Mucosa of descending colon (tissue), 3 donors: ENCODE results near the gene SCAF8. TPM values are rescaled to one million over a fixed set of nuclear protein-coding genes. Genes with fewer than 3 reads are reported as not detected.

Experiments used
- ATAC-seq: fragments of 200-7000 bp; cut with Tn5 transposase; one replicate; pipeline ENCODE4 v1.9.1; 2020; ENCODE audit warnings: mild to moderate bottlenecking, moderate library complexity
- DNase-seq, 3 donors: peaks; one replicate each; pipeline ENCODE4 v3.0.0-alpha.2; 2020
- H3K36me3 ChIP-seq: fragments of 200-600 bp; one replicate; pipeline ENCODE4 v1.8.0; 2021; ENCODE audit warnings: low read depth, mild to moderate bottlenecking
- H3K4me1 ChIP-seq: fragments of 200-600 bp; one replicate; pipeline ENCODE4 v1.8.0; 2021; ENCODE audit warnings: low read depth, mild to moderate bottlenecking
- H3K4me3 ChIP-seq: fragments of 200-600 bp; one replicate; pipeline ENCODE4 v1.8.0; 2021; ENCODE audit warnings: mild to moderate bottlenecking
- H3K9me3 ChIP-seq: fragments of 200-600 bp; one replicate; pipeline ENCODE4 v1.8.0; 2021; ENCODE audit warnings: mild to moderate bottlenecking
- intact Hi-C, 2 donors: fragments of 100-400 bp; cut with DNase I in 1 of 2; cut with micrococcal nuclease in 1 of 2; formaldehyde crosslinking; loops; one replicate each; pipeline versions ENCODE4 v1.11.0 to v1.11.1; 2022; cut with DNase I, micrococcal nuclease
- total RNA-seq, 3 donors: library from RNA; stranded (reverse); fragmentation: NEBNext Ultra II Directional in 2 of 3; extraction: Animal tissue kit (Norgen Biotek cat#: 25700) in 2 of 3; gene quantifications; one replicate each; pipeline versions ENCODE4 v1.2.1 to v1.2.4, GENCODE V29; 2021 to 2023
- TF ChIP-seq, protein P1 (sequence below): fragments of 200-600 bp; IDR thresholded peaks from one replicate; pipeline ENCODE4 v1.8.0; 2022; ENCODE audit warnings: antibody characterized with exemption, mild to moderate bottlenecking
- donor health status: DM: no; HTN: no; CAD: no; lungs with moderate emphysema.
- donor health status: DM: no; HTN: no; CAD: no.
- donor health status: DM: no; HTN: yes; CAD: no.

The SCAF8 gene
- total RNA-seq, 3 donors from 2014 or later, result 36.4 to 48.6 (median 45.0) TPM

DNA sequence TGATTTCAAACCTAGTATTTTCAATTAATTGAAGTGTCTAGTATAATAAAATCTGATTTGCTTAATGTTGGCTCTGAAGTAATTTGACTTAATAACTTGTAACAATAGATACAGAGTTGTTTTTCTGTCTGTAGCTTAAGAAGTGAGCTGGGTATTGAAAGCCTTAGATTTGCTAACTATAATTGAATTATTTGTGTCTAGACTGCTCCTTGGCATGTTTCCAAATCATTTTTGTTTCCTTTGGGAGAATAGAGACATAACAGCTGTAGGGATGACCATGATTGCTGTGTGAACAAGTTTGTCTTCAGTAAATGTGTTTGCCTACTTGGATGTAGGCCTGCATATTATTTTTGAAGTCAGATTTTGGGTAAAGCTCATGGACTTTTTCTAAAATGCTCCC lies 115.4 kb downstream of the SCAF8 start:
- intact Hi-C loops, result no loop called here
- TF ChIP-seq, protein P1, sequence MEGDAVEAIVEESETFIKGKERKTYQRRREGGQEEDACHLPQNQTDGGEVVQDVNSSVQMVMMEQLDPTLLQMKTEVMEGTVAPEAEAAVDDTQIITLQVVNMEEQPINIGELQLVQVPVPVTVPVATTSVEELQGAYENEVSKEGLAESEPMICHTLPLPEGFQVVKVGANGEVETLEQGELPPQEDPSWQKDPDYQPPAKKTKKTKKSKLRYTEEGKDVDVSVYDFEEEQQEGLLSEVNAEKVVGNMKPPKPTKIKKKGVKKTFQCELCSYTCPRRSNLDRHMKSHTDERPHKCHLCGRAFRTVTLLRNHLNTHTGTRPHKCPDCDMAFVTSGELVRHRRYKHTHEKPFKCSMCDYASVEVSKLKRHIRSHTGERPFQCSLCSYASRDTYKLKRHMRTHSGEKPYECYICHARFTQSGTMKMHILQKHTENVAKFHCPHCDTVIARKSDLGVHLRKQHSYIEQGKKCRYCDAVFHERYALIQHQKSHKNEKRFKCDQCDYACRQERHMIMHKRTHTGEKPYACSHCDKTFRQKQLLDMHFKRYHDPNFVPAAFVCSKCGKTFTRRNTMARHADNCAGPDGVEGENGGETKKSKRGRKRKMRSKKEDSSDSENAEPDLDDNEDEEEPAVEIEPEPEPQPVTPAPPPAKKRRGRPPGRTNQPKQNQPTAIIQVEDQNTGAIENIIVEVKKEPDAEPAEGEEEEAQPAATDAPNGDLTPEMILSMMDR, result no peak
- DNase-seq, result no peak
- no peaks in the 10 kb centered on the region for H3K36me3 ChIP-seq
- H3K4me3 ChIP-seq, result no peak overlapping the region
- ATAC-seq, result no peak
- no peaks in the 10 kb centered on the region for H3K4me1 ChIP-seq
- no peaks in the 10 kb centered on the region for H3K9me3 ChIP-seq

DNA sequence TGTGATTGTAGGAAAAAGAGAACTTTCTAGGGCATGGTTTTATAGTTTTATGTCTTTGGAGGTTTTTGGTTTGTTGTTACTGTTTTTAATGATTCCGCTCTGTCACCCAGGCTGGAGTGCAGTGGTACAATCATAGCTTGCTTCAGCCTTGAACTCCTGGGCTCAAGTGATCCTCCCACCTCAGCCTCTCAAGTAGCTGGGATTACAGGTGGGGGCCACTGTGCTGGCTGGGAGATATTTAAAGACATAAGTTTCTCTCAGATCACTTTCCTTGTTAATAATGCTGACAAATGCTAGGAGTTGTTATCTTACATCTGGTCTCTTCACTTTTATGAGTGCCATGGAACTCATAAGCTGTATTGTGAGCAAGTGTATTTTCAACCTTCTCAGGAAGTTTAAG lies 116.3 kb downstream of the SCAF8 start:
- ATAC-seq, result no peak
- H3K9me3 ChIP-seq, result no peaks in the 10 kb centered on the region
- H3K4me1 ChIP-seq, result no peaks in the 10 kb centered on the region
- no peak overlapping the region for H3K4me3 ChIP-seq
- intact Hi-C loops, result no loop called here
- DNase-seq, result no peak
- no peaks in the 10 kb centered on the region for H3K36me3 ChIP-seq
- TF ChIP-seq, protein P1, result no peak

DNA sequence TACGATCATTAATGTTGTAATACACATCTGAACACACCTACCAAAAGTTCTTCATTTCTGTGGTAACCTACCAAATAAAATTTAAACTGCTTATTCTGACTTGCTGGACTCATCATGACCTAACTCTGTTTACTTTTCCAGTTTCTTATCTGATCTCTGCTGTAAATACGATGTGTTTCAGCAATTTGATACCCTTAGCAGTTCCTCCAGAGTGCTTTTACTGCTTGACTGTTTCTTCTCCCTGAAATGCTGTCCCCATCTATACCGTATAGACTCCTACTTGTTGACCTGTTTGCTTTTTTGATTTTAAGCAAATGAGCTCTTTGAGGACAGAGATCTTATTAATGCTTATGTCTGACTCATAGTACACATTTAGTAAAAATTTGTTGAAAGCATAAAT lies 119.5 kb downstream of the SCAF8 start:
- no peak overlapping the region for H3K4me3 ChIP-seq
- H3K9me3 ChIP-seq, result no peaks in the 10 kb centered on the region
- TF ChIP-seq, protein P1, result no peak
- H3K36me3 ChIP-seq, result no peaks in the 10 kb centered on the region
- H3K4me1 ChIP-seq, result no peaks in the 10 kb centered on the region
- intact Hi-C loops, result no loop called here
- ATAC-seq (no peak), DNase-seq (no peak)

DNA sequence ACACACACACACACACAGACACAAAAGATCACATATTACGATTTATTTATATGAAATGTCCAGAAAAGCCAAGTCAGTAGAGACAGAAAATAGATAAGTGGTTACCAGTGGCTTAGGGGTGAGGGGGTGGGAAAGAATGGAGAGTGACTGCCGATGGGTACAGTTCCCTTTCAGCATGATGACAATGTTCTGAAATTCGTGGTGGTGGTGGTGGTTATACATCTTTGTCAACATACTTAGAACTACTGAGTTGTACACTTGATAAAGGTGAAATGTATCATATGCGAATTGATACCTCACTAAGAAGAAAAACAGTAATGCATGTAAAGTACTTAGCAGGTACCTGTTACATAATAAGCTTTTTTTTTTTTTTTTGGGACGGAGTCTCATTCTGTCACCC lies 124.3 kb downstream of the SCAF8 start:
- H3K4me1 ChIP-seq, result peaks cover 6% of the 10 kb centered on the region
- TF ChIP-seq, protein P1, result no peak
- H3K9me3 ChIP-seq, result no peaks in the 10 kb centered on the region
- no peak overlapping the region for H3K4me3 ChIP-seq
- ATAC-seq, result no peak
- intact Hi-C loops, result no loop called here
- no peaks in the 10 kb centered on the region for H3K36me3 ChIP-seq
- no peak for DNase-seq

DNA sequence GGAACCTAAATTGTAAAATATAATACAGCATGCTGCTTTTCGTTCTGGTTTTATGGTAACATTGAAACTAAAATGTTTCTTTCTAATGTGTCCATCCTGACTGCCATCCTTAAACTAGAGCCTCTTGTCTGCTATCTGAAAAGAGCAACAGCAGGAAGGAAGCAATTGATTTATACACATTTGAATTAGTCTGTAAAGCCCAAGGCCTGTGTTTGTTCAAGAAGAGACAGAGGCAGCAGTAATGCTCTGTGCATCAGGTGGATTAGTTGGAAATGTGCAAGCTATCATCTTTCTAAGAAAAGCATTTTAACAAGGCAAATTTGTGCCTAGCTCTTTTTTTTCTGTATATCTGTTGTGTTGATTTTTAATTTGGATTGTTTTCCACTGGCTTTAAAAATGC lies 128.6 kb downstream of the SCAF8 start:
- H3K36me3 ChIP-seq, result no peaks in the 10 kb centered on the region
- no peak for ATAC-seq
- TF ChIP-seq, protein P1, result no peak
- H3K4me3 ChIP-seq, result no peak overlapping the region
- no peak for DNase-seq
- no peaks in the 10 kb centered on the region for H3K9me3 ChIP-seq
- peaks cover 8% of the 10 kb centered on the region for H3K4me1 ChIP-seq
- intact Hi-C loops, result no loop called here

DNA sequence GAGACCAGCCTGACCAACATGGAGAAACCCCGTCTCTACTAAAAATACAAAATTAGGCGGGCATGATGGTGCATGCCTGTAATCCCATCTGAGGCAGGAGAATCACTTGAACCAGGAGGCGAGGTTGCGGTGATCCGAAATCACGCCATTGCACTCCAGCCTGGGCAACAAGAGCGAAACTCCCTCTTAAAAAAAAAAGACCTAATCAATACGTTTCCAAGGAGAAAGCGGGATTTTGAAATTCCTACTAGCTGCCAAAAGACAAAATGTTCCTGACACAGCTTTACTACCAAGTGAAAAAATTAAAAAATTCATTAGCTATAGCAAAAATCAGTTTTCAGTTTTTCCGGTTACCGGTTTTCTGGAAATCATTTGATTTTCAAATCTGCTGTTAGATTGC lies 129.3 kb downstream of the SCAF8 start:
- ATAC-seq (no peak), DNase-seq (no peak)
- Histone ChIP-seq H3K4me3 (no peak overlapping the region), H3K9me3 (no peaks in the 10 kb centered on the region), H3K4me1 (peaks cover 8% of the 10 kb centered on the region), H3K36me3 (no peaks in the 10 kb centered on the region)
- TF ChIP-seq, protein P1, result no peak
- intact Hi-C loops, result no loop called here
